OCI-LY3 (cell line): ENCODE results near the gene DRAP1.

Experiments used
- CTCF ChIP-seq: fragments of 200-600, 300-600 bp; sonication (generic); IDR thresholded peaks from 2 replicates; pipeline ENCODE4 v1.5.1; 2014; ENCODE audit warnings: antibody characterized with exemption, low read length, low read depth
- EZH2phosphoT487 ChIP-seq: fragments of 200-600 bp; shearing (Covaris generic); IDR thresholded peaks from 2 replicates; pipeline ENCODE4 v1.6.1; 2018; ENCODE audit warnings: antibody characterized with exemption, mixed run types, low read depth

GRCh38 chr11:65965986-65966762 lies 46.9 kb downstream of the DRAP1 start:
- TF ChIP-seq CTCF (no peak), EZH2phosphoT487 (no peak)
